Right lobe of liver (tissue), 6 donors: ENCODE results near the gene PARM1. TPM values are rescaled to one million over a fixed set of nuclear protein-coding genes. Genes with fewer than 3 reads are reported as not detected.

ENCODE experiments used
- ATAC-seq, 4 donors: fragments of 200-7000 bp; cut with Tn5 transposase; one replicate each; pipeline ENCODE4 v1.9.1; 2020; ENCODE audit warnings: mild to moderate bottlenecking in 4 of 4, moderate library complexity in 4 of 4
- DNase-seq, 3 donors: peaks; one replicate each; pipeline ENCODE4 v3.0.0-alpha.2; 2020
- H3K27ac ChIP-seq, 3 donors: fragments of 200-600 bp; one replicate each; pipeline ENCODE4 v1.8.0; 2022
- H3K27me3 ChIP-seq, 2 donors: fragments of 200-600 bp; one replicate each; pipeline ENCODE4 v1.8.0; 2022
- H3K36me3 ChIP-seq, 4 donors: fragments of 200-600 bp; sonication (generic) in 1 of 4; one replicate each; pipeline versions ENCODE4 v1.5.1 to v1.8.0; 2017 to 2022; ENCODE audit warnings: control low read depth in 1 of 4
- H3K4me1 ChIP-seq, 4 donors: fragments of 200-600 bp; sonication (generic) in 1 of 4; one replicate each; pipeline versions ENCODE4 v1.5.1 to v1.8.0; 2017 to 2022; ENCODE audit warnings: control low read depth in 1 of 4
- H3K4me3 ChIP-seq, 3 donors: fragments of 200-600 bp; one replicate each; pipeline ENCODE4 v1.8.0; 2022
- H3K9me3 ChIP-seq, 4 donors: fragments of 200-600 bp; sonication (generic) in 1 of 4; one replicate each; pipeline versions ENCODE4 v1.5.1 to v1.8.0; 2017 to 2022; ENCODE audit warnings: control low read depth in 1 of 4
- POLR2A ChIP-seq: fragments of 450-650 bp; IDR thresholded peaks from one replicate; pipeline ENCODE4 v1.6.1; 2017; ENCODE audit warnings: antibody characterized with exemption, mild to moderate bottlenecking
- WGBS: methylation state at CpG from one replicate; pipeline ENCODE4 v1.1.6; 2018; ENCODE audit warnings: low coverage, low lambda C conversion rate; ENCODE audit not compliant: insufficient coverage; ENCODE audit errors: missing lambda C conversion rate; 5-methylcytosine and 5-hydroxymethylcytosine counted together
- intact Hi-C, 2 donors: fragments of 100-400 bp; cut with DNase I; formaldehyde crosslinking; loops; one replicate each; pipeline versions ENCODE4 v1.11.2 to v1.14.1; 2022
- total RNA-seq, 6 experiments: library from RNA; depleted of rRNA in 2 of 6; stranded (reverse); fragments of >200 nt in 2 of 6; fragmentation: NEBNext Ultra II Directional in 3 of 6; extraction: Animal tissue kit (Norgen Biotek cat#: 25700) in 3 of 6; gene quantifications; one replicate each; pipeline versions ENCODE4 v1.1.0 to v1.2.4, GENCODE V29; 2016 to 2023
- TF ChIP-seq, protein P1 (sequence below), 4 donors: fragments of 200-600 bp in 3 of 4; fragments of 450-650 bp in 1 of 4; IDR thresholded peaks; one replicate each; pipeline versions ENCODE4 v1.5.1 to v1.8.0; 2016 to 2022; ENCODE audit warnings: antibody characterized with exemption in 4 of 4, mild to moderate bottlenecking in 2 of 4
- donor health status: DM: no; HTN: yes; CAD: no.
- donor health status: DM: no; HTN: no; CAD: no.
- donor health status: DM: no; HTN: no; CAD: no.
- donor health status: DM: no; HTN: yes; CAD: no.
- donor health status: DM: no; HTN: yes; CAD: no.

Gene PARM1
- total RNA-seq, 6 experiments from 2014 or later, result 0.18 to 1.2 (median 0.31) TPM

DNA sequence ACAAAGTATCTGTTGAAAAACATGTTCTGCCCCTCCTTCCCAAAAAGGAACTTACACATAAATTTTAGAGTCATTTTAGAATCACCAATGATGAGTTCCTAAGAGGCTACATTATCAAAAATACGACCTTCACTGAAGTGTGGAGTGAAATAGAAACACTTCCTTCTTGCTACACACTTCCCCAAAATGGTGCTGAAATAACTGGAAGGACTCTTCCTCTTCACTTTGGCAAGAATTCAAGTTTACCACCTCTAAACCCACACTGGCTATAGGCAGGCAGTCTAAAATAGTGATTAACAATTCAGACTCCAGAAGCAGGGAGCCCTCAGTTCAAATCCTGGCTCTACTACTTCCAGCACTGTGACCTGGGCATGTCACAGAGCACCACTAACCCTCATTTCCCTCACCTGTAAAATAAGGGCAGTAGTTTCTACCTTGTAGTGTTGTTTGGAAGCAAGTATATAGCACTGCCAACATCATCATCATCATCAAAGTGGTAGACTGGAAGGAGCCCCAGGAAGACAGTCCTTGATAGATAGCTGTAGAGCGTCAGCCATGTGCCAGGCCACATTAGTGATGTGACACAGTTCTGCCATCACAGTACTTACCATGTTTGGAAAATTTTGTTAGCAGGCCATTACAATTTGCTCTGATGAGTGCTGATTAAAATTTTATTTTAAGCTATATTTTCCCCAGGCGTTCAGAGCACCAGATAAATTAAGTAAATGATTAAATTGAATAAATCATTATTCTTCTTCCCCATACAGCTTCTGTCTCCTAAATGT lies 103.3 kb downstream of the PARM1 start:
- TF ChIP-seq, protein P1, sequence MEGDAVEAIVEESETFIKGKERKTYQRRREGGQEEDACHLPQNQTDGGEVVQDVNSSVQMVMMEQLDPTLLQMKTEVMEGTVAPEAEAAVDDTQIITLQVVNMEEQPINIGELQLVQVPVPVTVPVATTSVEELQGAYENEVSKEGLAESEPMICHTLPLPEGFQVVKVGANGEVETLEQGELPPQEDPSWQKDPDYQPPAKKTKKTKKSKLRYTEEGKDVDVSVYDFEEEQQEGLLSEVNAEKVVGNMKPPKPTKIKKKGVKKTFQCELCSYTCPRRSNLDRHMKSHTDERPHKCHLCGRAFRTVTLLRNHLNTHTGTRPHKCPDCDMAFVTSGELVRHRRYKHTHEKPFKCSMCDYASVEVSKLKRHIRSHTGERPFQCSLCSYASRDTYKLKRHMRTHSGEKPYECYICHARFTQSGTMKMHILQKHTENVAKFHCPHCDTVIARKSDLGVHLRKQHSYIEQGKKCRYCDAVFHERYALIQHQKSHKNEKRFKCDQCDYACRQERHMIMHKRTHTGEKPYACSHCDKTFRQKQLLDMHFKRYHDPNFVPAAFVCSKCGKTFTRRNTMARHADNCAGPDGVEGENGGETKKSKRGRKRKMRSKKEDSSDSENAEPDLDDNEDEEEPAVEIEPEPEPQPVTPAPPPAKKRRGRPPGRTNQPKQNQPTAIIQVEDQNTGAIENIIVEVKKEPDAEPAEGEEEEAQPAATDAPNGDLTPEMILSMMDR (IDR thresholded peaks at IDR 0.05), result no peak
- TF ChIP-seq POLR2A, result no peak

DNA sequence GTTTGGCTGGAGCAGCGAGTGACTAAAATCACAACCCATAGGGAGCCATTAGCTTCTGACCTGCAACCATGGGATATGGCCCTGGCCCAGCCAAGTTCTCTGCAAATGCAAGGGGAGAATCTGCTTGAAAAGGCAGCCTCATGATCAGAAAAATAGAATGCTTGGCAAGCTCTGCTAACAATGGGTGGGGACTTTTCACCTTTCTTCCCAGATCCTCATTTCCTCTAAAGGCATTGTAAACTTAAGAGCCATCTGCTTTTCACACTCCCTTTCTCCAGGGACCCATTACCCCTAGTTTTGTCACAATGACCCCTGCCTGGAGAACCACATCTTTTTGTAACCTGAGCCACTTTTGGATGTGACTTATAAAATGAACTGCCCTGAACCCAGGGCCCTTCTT lies 104.3 kb downstream of the PARM1 start:
- TF ChIP-seq, protein P1 (IDR thresholded peaks at IDR 0.05), result no peak
- no peak for TF ChIP-seq POLR2A
- Histone ChIP-seq H3K4me3 (no peak overlapping the region), H3K27me3 (no peaks in the 10 kb centered on the region), H3K36me3 (no peaks in the 10 kb centered on the region), H3K4me1 (no peaks in the 10 kb centered on the region), H3K27ac (no peak overlapping the region), H3K9me3 (no peaks in the 10 kb centered on the region)
- DNase-seq (no peak), ATAC-seq (no peak)
- intact Hi-C loops, result no loop called here
- 89% methylated on average over 1 of the region's 1 CpG for WGBS

More for the DNA sequence above, 103.3 kb downstream of the PARM1 start:
- DNase-seq (no peak), ATAC-seq (peak in 1 of 4 donors; percentile 37)
- Histone ChIP-seq H3K27ac (no peak overlapping the region), H3K36me3 (no peaks in the 10 kb centered on the region), H3K4me1 (no peaks in the 10 kb centered on the region), H3K9me3 (no peaks in the 10 kb centered on the region), H3K4me3 (no peak overlapping the region), H3K27me3 (no peaks in the 10 kb centered on the region)
- intact Hi-C loops, result no loop called here
- WGBS, result 54% methylated on average over 3 of the region's 3 CpGs

DNA sequence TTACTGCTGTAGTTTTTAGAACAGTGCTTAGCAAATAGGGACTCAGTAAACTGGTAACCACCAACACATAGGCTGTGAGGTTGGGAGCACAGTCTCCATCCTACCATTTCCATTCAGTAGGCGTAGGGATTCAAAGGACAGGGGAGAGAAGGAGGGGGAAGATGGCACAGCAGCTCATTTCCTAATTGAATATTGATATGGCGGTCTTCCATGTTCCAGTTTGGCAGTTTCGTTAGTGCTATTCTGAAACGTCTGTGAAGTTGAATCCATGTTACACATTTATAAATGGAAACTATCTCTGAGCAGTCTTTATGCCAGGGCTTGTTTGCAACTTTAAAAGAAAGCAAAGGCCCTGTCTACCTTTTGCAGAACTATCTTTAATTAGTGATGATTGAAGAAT lies 105.5 kb downstream of the PARM1 start:
- DNase-seq, result no peak
- 81% methylated on average over 4 of the region's 4 CpGs for WGBS
- no peaks in the 10 kb centered on the region for H3K9me3 ChIP-seq
- no peak for ATAC-seq
- TF ChIP-seq, protein P1 (IDR thresholded peaks at IDR 0.05), result no peak
- no peak for TF ChIP-seq POLR2A
- H3K36me3 ChIP-seq, result no peaks in the 10 kb centered on the region
- H3K27ac ChIP-seq, result no peak overlapping the region
- no peaks in the 10 kb centered on the region for H3K4me1 ChIP-seq
- no peaks in the 10 kb centered on the region for H3K27me3 ChIP-seq
- intact Hi-C loops, result no loop called here
- H3K4me3 ChIP-seq, result no peak overlapping the region

DNA sequence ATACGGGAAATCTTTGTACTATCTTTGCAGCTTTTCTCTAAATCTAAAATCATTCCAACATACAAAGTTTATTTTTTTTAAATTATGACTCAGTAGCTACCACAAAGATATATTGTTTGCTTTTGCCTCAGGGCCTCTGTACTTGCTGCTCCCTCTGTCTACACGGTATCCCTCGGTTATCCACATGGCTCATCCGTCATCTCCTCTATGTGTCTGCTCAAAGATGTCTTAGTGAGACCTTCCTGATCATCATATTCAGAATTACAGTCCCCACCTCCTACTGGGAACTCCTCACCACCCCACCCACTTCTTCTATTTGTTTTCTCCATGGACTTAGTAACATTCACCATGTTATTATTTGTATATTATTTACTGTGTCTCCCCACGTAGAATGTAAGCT lies 107.8 kb downstream of the PARM1 start:
- ATAC-seq (no peak), DNase-seq (no peak)
- no peak overlapping the region for H3K4me3 ChIP-seq
- H3K36me3 ChIP-seq, result no peaks in the 10 kb centered on the region
- TF ChIP-seq POLR2A, result no peak
- TF ChIP-seq, protein P1 (IDR thresholded peaks at IDR 0.05), result no peak
- intact Hi-C loops, result no loop called here
- no peak overlapping the region for H3K27ac ChIP-seq
- H3K27me3 ChIP-seq, result no peaks in the 10 kb centered on the region
- WGBS, result 79% methylated on average over 2 of the region's 5 CpGs
- H3K9me3 ChIP-seq, result no peaks in the 10 kb centered on the region
- H3K4me1 ChIP-seq, result no peaks in the 10 kb centered on the region
